Measurements from ENCODE around the gene FBXO8.

The FBXO8 gene

DNA sequence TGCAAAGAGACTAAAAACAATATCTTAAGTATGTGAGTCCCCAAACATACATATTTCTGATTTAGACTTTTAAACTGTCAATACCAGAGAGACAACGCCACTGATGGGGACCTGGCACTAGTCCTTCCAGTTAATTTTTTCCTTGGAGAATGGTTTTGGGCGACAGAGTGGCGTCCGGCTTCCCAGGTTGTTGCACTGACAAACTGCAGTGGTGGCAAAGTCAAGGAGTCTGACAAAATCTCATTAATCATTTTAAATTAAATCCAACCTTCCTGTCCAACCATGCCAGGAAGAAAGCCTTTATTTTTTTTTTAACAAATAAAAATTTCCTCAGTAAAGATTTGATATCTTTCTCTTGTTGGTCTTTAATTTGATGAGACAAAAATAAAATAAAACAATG is 52.8 kb downstream of the FBXO8 start:
- TF ChIP-seq, protein P1, sequence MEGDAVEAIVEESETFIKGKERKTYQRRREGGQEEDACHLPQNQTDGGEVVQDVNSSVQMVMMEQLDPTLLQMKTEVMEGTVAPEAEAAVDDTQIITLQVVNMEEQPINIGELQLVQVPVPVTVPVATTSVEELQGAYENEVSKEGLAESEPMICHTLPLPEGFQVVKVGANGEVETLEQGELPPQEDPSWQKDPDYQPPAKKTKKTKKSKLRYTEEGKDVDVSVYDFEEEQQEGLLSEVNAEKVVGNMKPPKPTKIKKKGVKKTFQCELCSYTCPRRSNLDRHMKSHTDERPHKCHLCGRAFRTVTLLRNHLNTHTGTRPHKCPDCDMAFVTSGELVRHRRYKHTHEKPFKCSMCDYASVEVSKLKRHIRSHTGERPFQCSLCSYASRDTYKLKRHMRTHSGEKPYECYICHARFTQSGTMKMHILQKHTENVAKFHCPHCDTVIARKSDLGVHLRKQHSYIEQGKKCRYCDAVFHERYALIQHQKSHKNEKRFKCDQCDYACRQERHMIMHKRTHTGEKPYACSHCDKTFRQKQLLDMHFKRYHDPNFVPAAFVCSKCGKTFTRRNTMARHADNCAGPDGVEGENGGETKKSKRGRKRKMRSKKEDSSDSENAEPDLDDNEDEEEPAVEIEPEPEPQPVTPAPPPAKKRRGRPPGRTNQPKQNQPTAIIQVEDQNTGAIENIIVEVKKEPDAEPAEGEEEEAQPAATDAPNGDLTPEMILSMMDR (IDR thresholded peaks at IDR 0.05; ENCODE audit: low read depth, low read length, missing control alignments) = no peak
- DNase-seq = no peak
- Histone ChIP-seq H3K27me3 (replicated peaks) (no peaks in the 10 kb centered on the region), H3K27ac (no peak overlapping the region), H3K4me3 (ENCODE audit: low read depth, low read length) (no peak overlapping the region), H3K36me3 (replicated peaks) (no peaks in the 10 kb centered on the region)
- in situ Hi-C loops (cut with HindIII; ENCODE audit: low pct_ligation_motif_present, low sequenced_read_pairs) = no loop called here

DNA sequence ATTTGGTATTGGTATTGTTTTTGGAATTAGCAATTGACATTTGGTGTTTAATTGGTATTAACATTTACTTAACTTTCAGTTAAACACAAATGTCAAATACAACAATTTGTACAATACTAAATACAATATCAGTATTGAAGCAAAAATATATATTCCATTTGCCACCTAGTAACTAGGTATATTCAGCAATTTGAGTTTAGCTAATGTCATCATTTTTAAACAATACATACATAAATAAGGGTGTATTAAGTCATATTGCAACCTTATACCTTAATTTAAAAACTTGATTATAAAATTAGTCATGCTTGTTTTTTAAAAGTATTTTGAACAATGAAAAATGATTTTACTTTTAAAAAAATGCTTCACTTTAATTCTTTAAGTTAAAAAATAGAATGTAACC is 53.3 kb downstream of the FBXO8 start:
- in situ Hi-C loops (cut with HindIII; ENCODE audit: low pct_ligation_motif_present, low sequenced_read_pairs) = no loop called here
- Histone ChIP-seq H3K36me3 (replicated peaks) (no peaks in the 10 kb centered on the region), H3K27me3 (replicated peaks) (no peaks in the 10 kb centered on the region), H3K27ac (no peak overlapping the region), H3K4me3 (ENCODE audit: low read depth, low read length) (no peak overlapping the region)
- DNase-seq = no peak
- TF ChIP-seq, protein P1 (IDR thresholded peaks at IDR 0.05; ENCODE audit: low read depth, low read length, missing control alignments) = no peak

DNA sequence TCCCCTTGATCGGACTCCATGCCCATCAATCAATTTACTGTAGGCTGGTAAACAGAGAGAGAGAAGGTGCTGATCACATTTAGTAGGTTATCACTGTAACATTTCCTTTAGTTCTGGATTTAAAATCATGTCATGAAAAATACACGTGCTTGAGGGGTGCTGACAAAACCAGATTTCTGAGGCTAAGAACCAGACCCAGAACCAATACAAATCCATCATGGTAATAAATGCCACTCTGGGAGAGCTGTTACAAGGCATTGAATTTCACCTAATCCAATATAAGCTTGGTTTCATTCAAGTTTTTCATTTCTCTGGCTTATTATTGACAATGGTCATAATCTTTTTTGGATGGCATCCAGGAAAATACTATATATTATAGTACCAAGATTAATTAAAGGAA is 54.5 kb downstream of the FBXO8 start:
- Histone ChIP-seq H3K36me3 (replicated peaks) (no peaks in the 10 kb centered on the region), H3K27ac (no peak overlapping the region), H3K27me3 (replicated peaks) (no peaks in the 10 kb centered on the region), H3K4me3 (ENCODE audit: low read depth, low read length) (no peak overlapping the region)
- TF ChIP-seq, protein P1 (IDR thresholded peaks at IDR 0.05; ENCODE audit: low read depth, low read length, missing control alignments) = no peak
- in situ Hi-C loops (cut with HindIII; ENCODE audit: low pct_ligation_motif_present, low sequenced_read_pairs) = no loop called here
- no peak for DNase-seq

DNA sequence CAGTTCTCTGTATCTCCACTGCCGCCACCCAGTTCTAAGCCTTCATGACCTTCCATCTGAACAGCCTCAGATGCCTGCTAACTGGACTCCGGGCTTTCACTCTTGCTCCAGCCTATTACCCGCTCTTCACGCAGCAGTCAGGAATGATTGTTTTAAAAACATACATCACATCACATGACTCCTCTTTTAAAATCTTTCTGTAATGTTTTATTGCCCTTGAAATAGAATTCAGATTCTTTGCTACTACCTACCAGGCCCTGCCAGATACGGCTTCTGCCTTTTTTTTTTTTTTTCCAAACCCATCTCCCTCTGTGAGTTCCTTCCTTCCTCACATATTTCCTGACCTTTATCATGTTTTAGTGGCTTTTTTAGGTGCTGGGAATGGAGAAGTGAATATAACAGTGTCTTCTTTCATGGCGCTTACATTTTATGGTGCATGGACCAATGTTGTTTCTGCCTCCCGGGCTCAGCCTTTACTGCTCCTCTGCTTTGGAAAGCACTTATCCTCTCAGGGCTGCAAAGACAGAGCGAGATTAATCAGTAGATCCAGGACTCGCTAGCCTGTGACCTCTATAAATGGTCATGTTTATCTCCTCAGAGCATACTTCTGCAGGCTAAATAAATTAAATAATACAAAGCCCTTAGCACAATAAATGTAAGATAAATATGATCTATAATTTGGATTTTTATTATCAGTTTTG is 58.0 kb downstream of the FBXO8 start:
- Histone ChIP-seq H3K36me3 (replicated peaks) (no peaks in the 10 kb centered on the region), H3K27me3 (replicated peaks) (no peaks in the 10 kb centered on the region), H3K4me3 (ENCODE audit: low read depth, low read length) (no peak overlapping the region), H3K27ac (no peak overlapping the region)
- DNase-seq = no peak
- in situ Hi-C loops (cut with HindIII; ENCODE audit: low pct_ligation_motif_present, low sequenced_read_pairs) = no loop called here
- TF ChIP-seq, protein P1 (IDR thresholded peaks at IDR 0.05; ENCODE audit: low read depth, low read length, missing control alignments) = no peak

DNA sequence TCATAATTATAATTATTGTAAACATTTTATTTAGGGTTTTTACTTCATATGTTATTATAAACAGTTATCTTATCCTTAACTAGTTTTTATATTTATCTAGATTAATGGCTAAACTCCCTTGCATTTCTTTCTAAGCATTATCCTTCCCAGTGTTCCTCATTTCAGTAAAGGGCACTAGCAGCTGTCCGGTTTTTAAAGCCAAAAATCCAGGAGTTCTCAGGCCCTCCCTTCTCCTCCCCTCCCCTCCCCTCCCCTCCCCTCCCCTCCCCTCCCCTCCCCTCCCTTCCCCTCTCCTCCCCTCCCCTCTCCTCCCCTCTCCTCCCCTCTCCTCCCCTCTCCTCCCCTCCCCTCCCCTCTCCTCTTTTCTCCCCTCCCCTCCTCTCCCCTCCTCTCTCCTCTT is 58.9 kb downstream of the FBXO8 start:
- peaks cover 6% of the 10 kb centered on the region for H3K27me3 ChIP-seq (replicated peaks)
- no peak for DNase-seq
- H3K4me3 ChIP-seq (ENCODE audit: low read depth, low read length) = no peak overlapping the region
- H3K36me3 ChIP-seq (replicated peaks) = no peaks in the 10 kb centered on the region
- TF ChIP-seq, protein P1 (IDR thresholded peaks at IDR 0.05; ENCODE audit: low read depth, low read length, missing control alignments) = no peak
- H3K27ac ChIP-seq = no peak overlapping the region
- in situ Hi-C loops (cut with HindIII; ENCODE audit: low pct_ligation_motif_present, low sequenced_read_pairs) = no loop called here

All from brain microvascular endothelial cell (primary cell).